Stimulated activated CD4-positive, alpha-beta T cell treated with anti-CD3 and anti-CD28 coated beads, TNF-alpha, amount 100 ng/mL, for 4 hours (primary cell): ENCODE results near the gene CABLES1.
"Not testable (repeated sequence)": the region's sequence is repeated elsewhere in the genome, so short reads cannot be mapped to it uniquely, and the experiment has no call there.

Experiments used
- DNase-seq, 3 experiments: peaks; one replicate each; pipeline ENCODE4 v3.0.0-alpha.2; 2020; ENCODE audit warnings: low read depth in 3 of 3

CABLES1 gene

GRCh38 chr18:23134780-23135549, at the start of gene CABLES1:
TSS of gene CABLES1 (plus strand) at chr18:23135485. CDS start at chr18:23135763, 278 bp downstream.
- no peak for DNase-seq

- no peak for DNase-seq
These were observed 47.9 kb upstream of the CABLES1 start for GRCh38 chr18:23087352-23087751.

- DNase-seq = no peak
These were observed 47.0 kb upstream of the CABLES1 start for GRCh38 chr18:23088310-23088709.

- not testable (repeated sequence) for DNase-seq
These were observed 44.0 kb upstream of the CABLES1 start for GRCh38 chr18:23091017-23091993.

GRCh38 chr18:23092121-23092520, 43.2 kb upstream of the CABLES1 start:
- no peak for DNase-seq

- DNase-seq = not testable (repeated sequence)
These were observed 42.2 kb upstream of the CABLES1 start for GRCh38 chr18:23093130-23093529.

GRCh38 chr18:23093772-23094171, 41.5 kb upstream of the CABLES1 start:
- DNase-seq = no peak

- DNase-seq = no peak
These were observed 40.7 kb upstream of the CABLES1 start for GRCh38 chr18:23094411-23095190.

- DNase-seq = no peak
These were observed 39.8 kb upstream of the CABLES1 start for GRCh38 chr18:23095463-23095862.

- not testable (repeated sequence) for DNase-seq
These were observed 38.3 kb upstream of the CABLES1 start for GRCh38 chr18:23097016-23097415.

GRCh38 chr18:23099621-23100020, 35.7 kb upstream of the CABLES1 start:
- no peak for DNase-seq

GRCh38 chr18:23101861-23102432, 33.3 kb upstream of the CABLES1 start:
- no peak for DNase-seq

GRCh38 chr18:23102493-23103261, 32.6 kb upstream of the CABLES1 start:
- DNase-seq = no peak

GRCh38 chr18:23103449-23103848, 31.8 kb upstream of the CABLES1 start:
- DNase-seq = no peak

GRCh38 chr18:23105030-23105429, 30.3 kb upstream of the CABLES1 start:
- no peak for DNase-seq

GRCh38 chr18:23105581-23106219, 29.6 kb upstream of the CABLES1 start:
- DNase-seq = no peak

GRCh38 chr18:23106575-23106974, 28.7 kb upstream of the CABLES1 start:
- DNase-seq = no peak

- DNase-seq = no peak
These were observed 27.6 kb upstream of the CABLES1 start for GRCh38 chr18:23107718-23108117.

- no peak for DNase-seq
These were observed 26.8 kb upstream of the CABLES1 start for GRCh38 chr18:23108496-23108895.

GRCh38 chr18:23109163-23109562, 26.1 kb upstream of the CABLES1 start:
- not testable (repeated sequence) for DNase-seq
